NT2/D1 (cell line): ENCODE measurements around the gene TNS4.

Experiments
- DNase-seq: peaks from one replicate; pipeline ENCODE4 v3.0.0-alpha.2; 2011; ENCODE audit warnings: low read depth, low spot score
- H3K27me3 ChIP-seq: 2 replicates; pipeline ENCODE4 v1.6.0; 2011; ENCODE audit warnings: mild to moderate bottlenecking; ENCODE audit not compliant: insufficient read length, insufficient read depth
- H3K36me3 ChIP-seq: 2 replicates; pipeline ENCODE4 v1.6.1; 2011; ENCODE audit warnings: mild to moderate bottlenecking, low read length, mixed read lengths; ENCODE audit not compliant: insufficient read depth, insufficient read length
- H3K4me1 ChIP-seq: 2 replicates; pipeline ENCODE4 v1.5.1; 2011; ENCODE audit not compliant: insufficient read depth, insufficient read length
- H3K4me3 ChIP-seq: 2 replicates; pipeline ENCODE4 v1.5.1; 2011; ENCODE audit warnings: low read depth; ENCODE audit not compliant: insufficient read length
- H3K9ac ChIP-seq: 2 replicates; pipeline ENCODE4 v1.6.0; 2011; ENCODE audit warnings: low read depth; ENCODE audit not compliant: insufficient read length
- H3K9me3 ChIP-seq: 2 replicates; pipeline ENCODE4 v1.5.1; 2011; ENCODE audit warnings: mild to moderate bottlenecking, low read length; ENCODE audit not compliant: insufficient read depth
- SUZ12 ChIP-seq: IDR thresholded peaks from 2 replicates; pipeline ENCODE4 v1.6.1; 2011; ENCODE audit not compliant: insufficient read length, insufficient read depth; ENCODE audit errors: extremely low read depth
- YY1 ChIP-seq: IDR thresholded peaks from 2 replicates; pipeline ENCODE4 v1.6.1; 2011; ENCODE audit not compliant: insufficient read length, insufficient read depth
- ZNF274 ChIP-seq: IDR thresholded peaks from 2 replicates; pipeline ENCODE4 v1.6.1; 2011; ENCODE audit warnings: mild to moderate bottlenecking, low read depth, low read length

Gene TNS4

GRCh38 chr17:40545660-40546059 is 44.2 kb upstream of the TNS4 start:
- Histone ChIP-seq H3K36me3 (no peaks in the 10 kb centered on the region), H3K9ac (no peak overlapping the region), H3K4me1 (peaks cover 18% of the 10 kb centered on the region), H3K27me3 (no peaks in the 10 kb centered on the region), H3K4me3 (no peak overlapping the region), H3K9me3 (no peaks in the 10 kb centered on the region)
- no peak for TF ChIP-seq YY1
- TF ChIP-seq SUZ12: no peak
- TF ChIP-seq ZNF274: no peak
- no peak for DNase-seq

- TF ChIP-seq YY1 (no peak), ZNF274 (no peak), SUZ12 (no peak)
- Histone ChIP-seq H3K9ac (no peak overlapping the region), H3K36me3 (no peaks in the 10 kb centered on the region), H3K4me3 (no peak overlapping the region), H3K4me1 (peaks cover 18% of the 10 kb centered on the region), H3K27me3 (no peaks in the 10 kb centered on the region), H3K9me3 (no peaks in the 10 kb centered on the region)
- no peak for DNase-seq
Observed at GRCh38 chr17:40542558-40543411, 41.4 kb upstream of the TNS4 start.

- DNase-seq: no peak
Observed at GRCh38 chr17:40541873-40542557, 40.6 kb upstream of the TNS4 start.

GRCh38 chr17:40541060-40541872 is 39.8 kb upstream of the TNS4 start:
- TF ChIP-seq YY1 (no peak), ZNF274 (no peak), SUZ12 (no peak)
- H3K4me1 ChIP-seq: peaks cover 20% of the 10 kb centered on the region
- no peaks in the 10 kb centered on the region for H3K27me3 ChIP-seq
- H3K4me3 ChIP-seq: no peak overlapping the region
- no peak overlapping the region for H3K9ac ChIP-seq
- no peaks in the 10 kb centered on the region for H3K9me3 ChIP-seq
- no peaks in the 10 kb centered on the region for H3K36me3 ChIP-seq
- DNase-seq: no peak

More at GRCh38 chr17:40541873-40542557, 40.6 kb upstream of the TNS4 start:
- Histone ChIP-seq H3K9me3 (no peaks in the 10 kb centered on the region), H3K36me3 (no peaks in the 10 kb centered on the region), H3K9ac (no peak overlapping the region), H3K4me1 (peaks cover 15% of the 10 kb centered on the region), H3K27me3 (no peaks in the 10 kb centered on the region), H3K4me3 (no peak overlapping the region)
- TF ChIP-seq ZNF274 (no peak), SUZ12 (no peak), YY1 (no peak)

GRCh38 chr17:40540448-40540847 is 39.0 kb upstream of the TNS4 start:
- H3K4me1 ChIP-seq: peaks cover 20% of the 10 kb centered on the region
- no peaks in the 10 kb centered on the region for H3K36me3 ChIP-seq
- H3K27me3 ChIP-seq: no peaks in the 10 kb centered on the region
- H3K4me3 ChIP-seq: no peak overlapping the region
- no peak for TF ChIP-seq SUZ12
- no peak for TF ChIP-seq YY1
- no peak for TF ChIP-seq ZNF274
- DNase-seq: no peak
- no peak overlapping the region for H3K9ac ChIP-seq
- H3K9me3 ChIP-seq: no peaks in the 10 kb centered on the region

GRCh38 chr17:40539711-40540411 is 38.4 kb upstream of the TNS4 start:
- no peak for DNase-seq
- Histone ChIP-seq H3K4me1 (peaks cover 20% of the 10 kb centered on the region), H3K27me3 (no peaks in the 10 kb centered on the region), H3K4me3 (no peak overlapping the region), H3K36me3 (no peaks in the 10 kb centered on the region), H3K9ac (no peak overlapping the region), H3K9me3 (no peaks in the 10 kb centered on the region)
- TF ChIP-seq ZNF274 (no peak), YY1 (no peak), SUZ12 (no peak)
